NB4 (cell line): ENCODE results near the gene DNM1.

ENCODE experiments used
- TF ChIP-seq, protein P1 (sequence below): IDR thresholded peaks from one replicate; pipeline ENCODE4 v1.5.1; 2012; ENCODE audit warnings: low read depth, low read length
- TF ChIP-seq, protein P2 (sequence below): IDR thresholded peaks from 2 replicates; pipeline ENCODE4 v1.6.1; 2011; ENCODE audit warnings: low read depth, low read length

DNA sequence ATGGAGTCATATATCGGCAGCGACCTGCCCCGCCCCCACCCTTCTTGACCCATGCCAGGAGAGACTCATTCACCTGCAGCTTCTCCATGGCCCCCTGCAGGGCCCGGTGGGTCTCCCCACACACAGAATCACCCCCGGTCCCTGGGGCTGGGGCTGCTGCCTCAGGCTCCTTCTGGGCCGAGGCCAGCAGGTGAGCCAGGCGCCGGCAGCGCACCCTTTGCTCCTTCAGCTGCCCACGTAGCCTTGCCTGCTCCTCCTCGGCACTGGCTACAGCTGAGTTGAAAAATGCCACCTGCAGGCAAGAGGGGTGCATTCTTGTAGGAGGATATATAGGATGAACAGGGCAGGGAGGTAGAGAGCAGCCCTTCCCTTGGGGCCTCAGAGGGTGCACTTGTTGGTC, 54.7 kb downstream of the DNM1 start:
- TF ChIP-seq, protein P1, sequence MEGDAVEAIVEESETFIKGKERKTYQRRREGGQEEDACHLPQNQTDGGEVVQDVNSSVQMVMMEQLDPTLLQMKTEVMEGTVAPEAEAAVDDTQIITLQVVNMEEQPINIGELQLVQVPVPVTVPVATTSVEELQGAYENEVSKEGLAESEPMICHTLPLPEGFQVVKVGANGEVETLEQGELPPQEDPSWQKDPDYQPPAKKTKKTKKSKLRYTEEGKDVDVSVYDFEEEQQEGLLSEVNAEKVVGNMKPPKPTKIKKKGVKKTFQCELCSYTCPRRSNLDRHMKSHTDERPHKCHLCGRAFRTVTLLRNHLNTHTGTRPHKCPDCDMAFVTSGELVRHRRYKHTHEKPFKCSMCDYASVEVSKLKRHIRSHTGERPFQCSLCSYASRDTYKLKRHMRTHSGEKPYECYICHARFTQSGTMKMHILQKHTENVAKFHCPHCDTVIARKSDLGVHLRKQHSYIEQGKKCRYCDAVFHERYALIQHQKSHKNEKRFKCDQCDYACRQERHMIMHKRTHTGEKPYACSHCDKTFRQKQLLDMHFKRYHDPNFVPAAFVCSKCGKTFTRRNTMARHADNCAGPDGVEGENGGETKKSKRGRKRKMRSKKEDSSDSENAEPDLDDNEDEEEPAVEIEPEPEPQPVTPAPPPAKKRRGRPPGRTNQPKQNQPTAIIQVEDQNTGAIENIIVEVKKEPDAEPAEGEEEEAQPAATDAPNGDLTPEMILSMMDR, result no peak
- TF ChIP-seq, protein P2, sequence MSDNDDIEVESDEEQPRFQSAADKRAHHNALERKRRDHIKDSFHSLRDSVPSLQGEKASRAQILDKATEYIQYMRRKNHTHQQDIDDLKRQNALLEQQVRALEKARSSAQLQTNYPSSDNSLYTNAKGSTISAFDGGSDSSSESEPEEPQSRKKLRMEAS, result no peak
